PC-3 (cell line): ENCODE measurements around the gene PLEKHG2.
"Not testable (repeated sequence)": the region's sequence is repeated elsewhere in the genome, so short reads cannot be mapped to it uniquely, and the experiment has no call there.

ENCODE experiments used
- CTCF ChIP-seq: fragments of 300-600 bp; sonication (generic); conservative IDR thresholded peaks from 2 replicates; pipeline ENCODE4 v1.5.1; 2017; ENCODE audit warnings: antibody characterized with exemption, low read depth, mild to moderate bottlenecking, low read length
- EZH2phosphoT487 ChIP-seq: fragments of 300-600 bp; sonication (generic); IDR thresholded peaks from 2 replicates; pipeline ENCODE4 v1.6.1; 2018; ENCODE audit warnings: mild to moderate bottlenecking, antibody characterized with exemption, low read length, borderline replicate concordance

- TF ChIP-seq CTCF, EZH2phosphoT487: not testable (repeated sequence)
Observed at GRCh38 chr19:39379366-39379765, 33.1 kb upstream of the PLEKHG2 start.
